Ishikawa (cell line): Measurements from ENCODE around the gene MGMT.

Source experiments
- CEBPB ChIP-seq: IDR thresholded peaks from 2 replicates; pipeline ENCODE4 v1.6.1; 2012
- CREB1 ChIP-seq: IDR thresholded peaks from 2 replicates; pipeline ENCODE4 v1.6.1; 2012; ENCODE audit warnings: low read depth
- EP300 ChIP-seq: IDR thresholded peaks from 2 replicates; pipeline ENCODE4 v1.6.1; 2012; ENCODE audit warnings: borderline replicate concordance
- FOXM1 ChIP-seq: IDR thresholded peaks from 2 replicates; pipeline ENCODE4 v1.6.1; 2012; ENCODE audit warnings: low read depth, borderline replicate concordance
- NFIC ChIP-seq: IDR thresholded peaks from 2 replicates; pipeline ENCODE4 v1.6.1; 2012
- RAD21 ChIP-seq: IDR thresholded peaks from 2 replicates; pipeline ENCODE4 v1.6.1; 2012; ENCODE audit warnings: low read depth
- REST ChIP-seq: IDR thresholded peaks from 2 replicates; pipeline ENCODE4 v1.6.1; 2012; ENCODE audit warnings: low read depth, mild to moderate bottlenecking
- TAF1 ChIP-seq: IDR thresholded peaks from 2 replicates; pipeline ENCODE4 v1.6.1; 2012; ENCODE audit warnings: low read depth, mild to moderate bottlenecking
- TEAD4 ChIP-seq: IDR thresholded peaks from 2 replicates; pipeline ENCODE4 v1.6.1; 2012
- YY1 ChIP-seq: IDR thresholded peaks from 2 replicates; pipeline ENCODE4 v1.6.1; 2012; ENCODE audit warnings: low read depth
- ZBTB7A ChIP-seq: IDR thresholded peaks from 2 replicates; pipeline ENCODE4 v1.6.1; 2012; ENCODE audit warnings: low read depth
- TF ChIP-seq, protein P1 (sequence below): IDR thresholded peaks from 2 replicates; pipeline ENCODE4 v1.6.1; 2012
- TF ChIP-seq, protein P2 (sequence below): IDR thresholded peaks from 2 replicates; pipeline ENCODE4 v1.6.1; 2012

- TF ChIP-seq, protein P1, sequence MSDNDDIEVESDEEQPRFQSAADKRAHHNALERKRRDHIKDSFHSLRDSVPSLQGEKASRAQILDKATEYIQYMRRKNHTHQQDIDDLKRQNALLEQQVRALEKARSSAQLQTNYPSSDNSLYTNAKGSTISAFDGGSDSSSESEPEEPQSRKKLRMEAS = no peak
- TF ChIP-seq TAF1 = no peak
- TF ChIP-seq EP300 = no peak
- TF ChIP-seq, protein P2, sequence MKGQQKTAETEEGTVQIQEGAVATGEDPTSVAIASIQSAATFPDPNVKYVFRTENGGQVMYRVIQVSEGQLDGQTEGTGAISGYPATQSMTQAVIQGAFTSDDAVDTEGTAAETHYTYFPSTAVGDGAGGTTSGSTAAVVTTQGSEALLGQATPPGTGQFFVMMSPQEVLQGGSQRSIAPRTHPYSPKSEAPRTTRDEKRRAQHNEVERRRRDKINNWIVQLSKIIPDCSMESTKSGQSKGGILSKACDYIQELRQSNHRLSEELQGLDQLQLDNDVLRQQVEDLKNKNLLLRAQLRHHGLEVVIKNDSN = no peak
- TF ChIP-seq NFIC = no peak
- TF ChIP-seq FOXM1 = no peak
- TF ChIP-seq CREB1 = no peak
- no peak for TF ChIP-seq ZBTB7A
- no peak for TF ChIP-seq YY1
- no peak for TF ChIP-seq TEAD4
- no peak for TF ChIP-seq CEBPB
- no peak for TF ChIP-seq RAD21
- TF ChIP-seq REST = no peak
These were observed 78.2 kb downstream of the MGMT start for GRCh38 chr10:129545261-129545660.
